ENCODE measurements around the gene PSMA1.
"Not testable (repeated sequence)": the region's sequence is repeated elsewhere in the genome, so short reads cannot be mapped to it uniquely, and the experiment has no call there.

The PSMA1 gene

DNA sequence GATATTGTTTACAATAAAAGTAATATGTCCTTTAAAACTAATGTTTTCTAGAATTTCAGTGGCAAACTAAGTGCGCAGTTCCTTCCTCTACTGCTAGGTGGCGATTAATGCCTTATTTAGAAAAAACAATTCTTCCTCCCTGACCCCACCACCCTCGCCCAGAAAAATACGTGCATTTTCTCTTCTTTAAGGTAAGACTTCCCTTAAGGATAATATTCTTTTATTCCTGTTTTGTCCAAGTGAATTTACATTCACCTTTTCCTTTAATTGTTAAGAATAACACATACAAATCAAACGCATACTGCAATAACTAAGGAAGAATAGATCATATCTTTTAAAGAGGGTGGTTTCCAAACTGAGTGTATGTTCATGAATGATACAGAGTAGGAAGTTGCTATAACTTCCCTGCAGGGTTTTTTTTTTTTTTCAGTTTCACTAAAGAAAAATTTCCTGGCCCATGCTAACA, 17.0 kb upstream of the PSMA1 start:
- Histone ChIP-seq H3K27me3 (replicated peaks in 2 of 5; ENCODE audit: control insufficient read depth in 4 of 5, insufficient read depth in 5 of 5, low read length in 4 of 5) (peaks cover 0 to 23% (median 8%) of the 10 kb centered on the region in 5 experiments), H3K4me1 (ENCODE audit: control extremely low read depth in 1 of 4, control insufficient read depth in 4 of 4, insufficient read depth in 4 of 4, low read length in 3 of 4) (peaks cover 0 to 20% (median 1%) of the 10 kb centered on the region in 4 experiments), H3K9me3 (ENCODE audit: control extremely low read depth in 1 of 5, control insufficient read depth in 4 of 5, insufficient read depth in 2 of 5, low read depth in 1 of 5, low read length in 4 of 5) (no peaks in the 10 kb centered on the region), H3K27ac (ENCODE audit: insufficient read depth in 1 of 2, low read depth in 1 of 2, low read length in 2 of 2, poor library complexity in 1 of 2, severe bottlenecking in 2 of 2) (no peak overlapping the region), H3K36me3 (ENCODE audit: control insufficient read depth in 4 of 4, insufficient read depth in 4 of 4, low read length in 3 of 4) (no peaks in the 10 kb centered on the region), H3K4me3 (ENCODE audit: control insufficient read depth in 1 of 7, extremely low read depth in 1 of 7, insufficient read depth in 4 of 7, low read depth in 2 of 7, low read length in 6 of 7) (peak overlapping the region in 3 of 7 experiments; percentile 29 to 49 (median 35))
- DNase-seq: peak; percentile 57 to 86 (median 75)
- WGBS (ENCODE audit: insufficient coverage): 8% methylated on average over 2 of the region's 5 CpGs
- POLR2A ChIA-PET: interaction anchor here (0.8 kb wide), 1 partner anchor 21 kb away, joined by 3 read pairs; no protein-coding TSS in a partner anchor
- CTCF ChIA-PET: interaction anchor here (0.9 to 1.3 kb wide), 6 partner anchors 10 to 371 kb away, joined by 3 to 5 read pairs (median 3); no protein-coding TSS in a partner anchor

DNA sequence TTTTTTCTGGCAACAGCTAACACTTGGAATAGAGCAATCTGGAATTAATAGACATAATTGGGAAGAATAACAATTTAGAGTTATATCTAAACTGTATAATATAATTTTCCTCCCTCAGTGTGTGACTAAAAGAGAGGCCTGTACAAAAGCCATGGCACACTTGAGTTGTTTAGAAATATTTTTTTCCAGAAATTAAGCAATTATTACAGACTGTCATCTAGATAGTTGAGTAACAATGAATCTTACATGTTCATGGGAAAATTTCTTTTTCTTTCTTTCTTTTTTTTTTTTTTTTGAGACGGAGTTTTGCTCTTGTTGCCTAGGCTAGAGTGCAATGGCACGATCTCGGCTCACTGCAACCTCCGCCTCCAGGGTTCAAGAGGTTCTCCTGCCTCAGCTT, 15.0 kb upstream of the PSMA1 start:
- H3K4me1 ChIP-seq (ENCODE audit: control extremely low read depth in 1 of 4, control insufficient read depth in 4 of 4, insufficient read depth in 4 of 4, low read length in 3 of 4); H3K36me3 ChIP-seq (ENCODE audit: control insufficient read depth in 4 of 4, insufficient read depth in 4 of 4, low read length in 3 of 4); POLR2A ChIA-PET; H3K9me3 ChIP-seq (ENCODE audit: control extremely low read depth in 1 of 5, control insufficient read depth in 4 of 5, insufficient read depth in 2 of 5, low read depth in 1 of 5, low read length in 4 of 5); H3K4me3 ChIP-seq (ENCODE audit: control insufficient read depth in 1 of 7, extremely low read depth in 1 of 7, insufficient read depth in 4 of 7, low read depth in 2 of 7, low read length in 6 of 7); DNase-seq; H3K27ac ChIP-seq (ENCODE audit: insufficient read depth in 1 of 2, low read depth in 1 of 2, low read length in 2 of 2, poor library complexity in 1 of 2, severe bottlenecking in 2 of 2): not testable (repeated sequence)
- peaks cover 0 to 11% (median 3%) of the 10 kb centered on the region in 5 experiments for H3K27me3 ChIP-seq (replicated peaks in 2 of 5; ENCODE audit: control insufficient read depth in 4 of 5, insufficient read depth in 5 of 5, low read length in 4 of 5)
- CTCF ChIA-PET: interaction anchor here (1.4 kb wide), 1 partner anchor 373 kb away, joined by 5 read pairs; no protein-coding TSS in a partner anchor
- 100% methylated on average over 3 of the region's 4 CpGs for WGBS (ENCODE audit: insufficient coverage)

DNA sequence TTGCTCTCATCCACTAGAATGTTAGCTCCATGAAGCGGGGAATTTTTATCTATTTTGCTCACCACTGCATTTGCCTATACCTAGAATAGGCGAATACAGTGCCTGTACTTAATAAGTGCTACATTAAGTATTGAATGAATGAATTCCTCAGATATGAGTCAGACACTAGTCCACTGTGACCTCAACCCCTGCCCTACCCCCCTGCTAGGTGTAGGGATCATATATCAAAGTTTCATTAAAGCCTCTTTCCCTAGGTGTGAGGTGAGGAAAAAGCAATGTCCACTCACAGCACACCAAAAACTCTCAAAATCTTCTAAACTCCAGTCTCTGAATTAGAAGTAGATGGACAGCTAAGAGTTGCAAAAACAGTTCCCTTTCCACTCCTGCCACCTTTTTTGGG, 9.8 kb upstream of the PSMA1 start:
- Histone ChIP-seq H3K27me3 (replicated peaks in 2 of 5; ENCODE audit: control insufficient read depth in 4 of 5, insufficient read depth in 5 of 5, low read length in 4 of 5) (peaks cover 0 to 3% (median 0%) of the 10 kb centered on the region in 5 experiments), H3K27ac (ENCODE audit: insufficient read depth in 1 of 2, low read depth in 1 of 2, low read length in 2 of 2, poor library complexity in 1 of 2, severe bottlenecking in 2 of 2) (no peak overlapping the region), H3K36me3 (ENCODE audit: control insufficient read depth in 4 of 4, insufficient read depth in 4 of 4, low read length in 3 of 4) (no peaks in the 10 kb centered on the region), H3K9me3 (ENCODE audit: control extremely low read depth in 1 of 5, control insufficient read depth in 4 of 5, insufficient read depth in 2 of 5, low read depth in 1 of 5, low read length in 4 of 5) (no peaks in the 10 kb centered on the region), H3K4me1 (ENCODE audit: control extremely low read depth in 1 of 4, control insufficient read depth in 4 of 4, insufficient read depth in 4 of 4, low read length in 3 of 4) (peaks cover 0 to 13% (median 8%) of the 10 kb centered on the region in 4 experiments), H3K4me3 (ENCODE audit: control insufficient read depth in 1 of 7, extremely low read depth in 1 of 7, insufficient read depth in 4 of 7, low read depth in 2 of 7, low read length in 6 of 7) (no peak overlapping the region)
- WGBS (ENCODE audit: insufficient coverage): no CpG with 5 or more reads among the region's 2 CpGs
- DNase-seq: no peak
- POLR2A ChIA-PET: no interaction called here
- CTCF ChIA-PET: interaction anchor here (0.7 to 1.0 kb wide), 6 partner anchors 8 to 377 kb away, joined by 3 to 4 read pairs (median 3); no protein-coding TSS in a partner anchor

DNA sequence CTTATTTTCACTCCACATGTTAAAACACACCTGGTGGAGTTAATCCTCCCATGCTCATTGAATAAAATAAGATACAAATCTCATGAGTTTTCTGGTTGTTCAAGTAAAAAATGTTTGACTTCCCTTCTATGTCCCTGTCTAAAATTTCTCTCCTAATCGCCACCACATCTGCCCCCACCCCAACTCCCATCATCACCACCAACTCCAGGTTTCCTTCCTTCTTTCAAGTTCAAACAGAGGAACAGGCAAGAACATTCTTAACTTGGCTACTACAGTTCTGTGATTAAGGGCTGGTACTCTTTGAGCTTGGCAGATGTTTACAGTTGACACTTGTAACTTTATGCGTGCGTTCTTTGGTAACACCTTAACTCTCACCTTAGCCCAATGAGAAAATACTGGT, 9.1 kb upstream of the PSMA1 start:
- WGBS (ENCODE audit: insufficient coverage): 0% methylated on average over 1 of the region's 3 CpGs

DNA sequence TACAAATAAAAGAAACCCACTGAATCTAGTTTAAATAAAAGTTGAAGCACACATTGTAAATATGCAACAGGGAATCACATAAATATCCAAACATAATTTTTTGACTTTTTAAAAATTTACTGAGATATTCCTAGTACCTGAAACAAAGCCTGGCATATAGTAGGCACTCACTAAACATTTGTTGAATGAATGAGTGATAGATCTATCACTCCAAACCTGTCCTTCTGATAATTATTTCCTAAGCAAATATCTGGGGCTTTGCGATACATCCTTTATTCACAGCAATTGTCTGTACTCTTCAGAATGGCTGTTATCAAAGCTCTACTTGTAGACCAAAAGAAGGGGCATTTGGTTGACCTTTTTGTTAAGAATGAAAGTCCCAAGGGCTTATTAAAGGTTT, 2.6 kb upstream of the PSMA1 start:
- no peak overlapping the region for H3K27ac ChIP-seq (ENCODE audit: insufficient read depth in 1 of 2, low read depth in 1 of 2, low read length in 2 of 2, poor library complexity in 1 of 2, severe bottlenecking in 2 of 2)
- no CpG with 5 or more reads among the region's 1 CpG for WGBS (ENCODE audit: insufficient coverage)
- H3K9me3 ChIP-seq (ENCODE audit: control extremely low read depth in 1 of 5, control insufficient read depth in 4 of 5, insufficient read depth in 2 of 5, low read depth in 1 of 5, low read length in 4 of 5): no peaks in the 10 kb centered on the region
- H3K4me3 ChIP-seq (ENCODE audit: control insufficient read depth in 1 of 7, extremely low read depth in 1 of 7, insufficient read depth in 4 of 7, low read depth in 2 of 7, low read length in 6 of 7): no peak overlapping the region
- peaks cover 2 to 5% (median 4%) of the 10 kb centered on the region in 4 experiments for H3K36me3 ChIP-seq (ENCODE audit: control insufficient read depth in 4 of 4, insufficient read depth in 4 of 4, low read length in 3 of 4)
- H3K4me1 ChIP-seq (ENCODE audit: control extremely low read depth in 1 of 4, control insufficient read depth in 4 of 4, insufficient read depth in 4 of 4, low read length in 3 of 4): peaks cover 9 to 20% (median 16%) of the 10 kb centered on the region in 4 experiments
- no peak for DNase-seq
- ChIA-PET POLR2A (interaction anchor here (0.7 kb wide), 1 partner anchor 30 kb away, joined by 5 read pairs; no protein-coding TSS in a partner anchor), CTCF (interaction anchor here (1.1 kb wide), 1 partner anchor 11 kb away, joined by 3 read pairs; no protein-coding TSS in a partner anchor)
- H3K27me3 ChIP-seq (replicated peaks in 2 of 5; ENCODE audit: control insufficient read depth in 4 of 5, insufficient read depth in 5 of 5, low read length in 4 of 5): no peaks in the 10 kb centered on the region

More for the DNA sequence above, 9.1 kb upstream of the PSMA1 start:
- H3K36me3 ChIP-seq (ENCODE audit: control insufficient read depth in 4 of 4, insufficient read depth in 4 of 4, low read length in 3 of 4): no peaks in the 10 kb centered on the region
- peaks cover 0 to 13% (median 8%) of the 10 kb centered on the region in 4 experiments for H3K4me1 ChIP-seq (ENCODE audit: control extremely low read depth in 1 of 4, control insufficient read depth in 4 of 4, insufficient read depth in 4 of 4, low read length in 3 of 4)
- H3K27ac ChIP-seq (ENCODE audit: insufficient read depth in 1 of 2, low read depth in 1 of 2, low read length in 2 of 2, poor library complexity in 1 of 2, severe bottlenecking in 2 of 2): no peak overlapping the region
- ChIA-PET CTCF (interaction anchor here (0.7 to 1.0 kb wide), 5 partner anchors 9 to 364 kb away, joined by 3 to 4 read pairs (median 3); no protein-coding TSS in a partner anchor), POLR2A (no interaction called here)
- H3K27me3 ChIP-seq (replicated peaks in 2 of 5; ENCODE audit: control insufficient read depth in 4 of 5, insufficient read depth in 5 of 5, low read length in 4 of 5): peaks cover 0 to 3% (median 0%) of the 10 kb centered on the region in 5 experiments
- peak; percentile 14 to 58 (median 53) for DNase-seq
- H3K4me3 ChIP-seq (ENCODE audit: control insufficient read depth in 1 of 7, extremely low read depth in 1 of 7, insufficient read depth in 4 of 7, low read depth in 2 of 7, low read length in 6 of 7): no peak overlapping the region
- H3K9me3 ChIP-seq (ENCODE audit: control extremely low read depth in 1 of 5, control insufficient read depth in 4 of 5, insufficient read depth in 2 of 5, low read depth in 1 of 5, low read length in 4 of 5): no peaks in the 10 kb centered on the region

DNA sequence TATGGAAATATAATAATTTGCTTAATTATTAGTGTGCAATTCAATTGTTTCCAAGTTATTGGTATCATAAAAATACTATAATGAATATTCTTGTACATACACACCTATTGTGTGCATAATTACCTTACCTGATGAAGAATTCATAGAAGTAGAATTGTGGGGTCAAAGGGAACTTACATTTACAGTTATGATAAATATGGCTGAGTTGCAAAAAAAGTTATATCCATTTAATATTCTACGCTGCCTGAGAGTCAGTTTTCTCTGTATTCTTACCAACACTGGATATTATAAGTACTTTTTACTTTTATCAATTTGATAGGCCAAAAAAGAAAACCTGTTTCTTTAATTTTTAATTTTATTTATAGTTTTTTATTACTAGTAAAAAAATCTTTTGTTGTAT, 2.1 kb upstream of the PSMA1 start:
- no CpG with 5 or more reads among the region's 1 CpG for WGBS (ENCODE audit: insufficient coverage)
- ChIA-PET CTCF (interaction anchor here (0.7 kb wide), 1 partner anchor 10 kb away, joined by 3 read pairs; no protein-coding TSS in a partner anchor), POLR2A (no interaction called here)

DNA sequence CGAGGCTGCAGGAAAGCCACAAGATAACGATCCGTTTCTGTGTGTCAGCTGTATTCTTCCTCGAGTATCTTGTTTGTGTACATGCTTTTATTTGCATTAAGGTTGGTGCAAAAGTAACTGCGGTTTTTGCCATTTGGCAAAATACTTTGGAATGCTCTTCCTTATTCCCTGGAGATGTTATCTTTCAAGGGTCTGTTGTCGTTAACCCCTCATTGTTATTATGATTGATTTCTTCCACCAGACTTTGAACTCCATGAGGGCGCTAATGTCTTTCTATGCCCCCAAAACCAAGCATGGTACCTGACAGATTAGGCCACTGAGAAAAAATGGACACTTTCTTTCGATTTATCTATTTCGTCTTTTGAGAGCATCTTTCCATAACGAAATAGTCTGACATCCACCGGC, 563 bp upstream of the PSMA1 start:
- ChIA-PET POLR2A (interaction anchor here (0.7 to 2.2 kb wide), 3 partner anchors 9 to 22 kb away, joined by 3 to 12 read pairs (median 3); partner anchors contain the start of gene COPB1), CTCF (interaction anchor here (0.9 to 2.8 kb wide), 6 partner anchors 12 to 386 kb away, joined by 3 to 10 read pairs (median 4); partner anchors contain the start of gene COPB1)
- H3K9me3 ChIP-seq (ENCODE audit: control extremely low read depth in 1 of 5, control insufficient read depth in 4 of 5, insufficient read depth in 2 of 5, low read depth in 1 of 5, low read length in 4 of 5): no peaks in the 10 kb centered on the region
- H3K4me3 ChIP-seq (ENCODE audit: control insufficient read depth in 1 of 7, extremely low read depth in 1 of 7, insufficient read depth in 4 of 7, low read depth in 2 of 7, low read length in 6 of 7): peak overlapping the region; percentile 68 to 99 (median 96)
- peak overlapping the region; percentile 15 to 99 for H3K27ac ChIP-seq (ENCODE audit: insufficient read depth in 1 of 2, low read depth in 1 of 2, low read length in 2 of 2, poor library complexity in 1 of 2, severe bottlenecking in 2 of 2)
- no peak for DNase-seq
- 14% methylated on average over 8 of the region's 11 CpGs for WGBS (ENCODE audit: insufficient coverage)
- H3K27me3 ChIP-seq (replicated peaks in 2 of 5; ENCODE audit: control insufficient read depth in 4 of 5, insufficient read depth in 5 of 5, low read length in 4 of 5): no peaks in the 10 kb centered on the region
- peaks cover 3 to 22% (median 15%) of the 10 kb centered on the region in 4 experiments for H3K36me3 ChIP-seq (ENCODE audit: control insufficient read depth in 4 of 4, insufficient read depth in 4 of 4, low read length in 3 of 4)
- peaks cover 9 to 20% (median 16%) of the 10 kb centered on the region in 4 experiments for H3K4me1 ChIP-seq (ENCODE audit: control extremely low read depth in 1 of 4, control insufficient read depth in 4 of 4, insufficient read depth in 4 of 4, low read length in 3 of 4)

More for the DNA sequence above, 2.1 kb upstream of the PSMA1 start:
- Histone ChIP-seq H3K27me3 (replicated peaks in 2 of 5; ENCODE audit: control insufficient read depth in 4 of 5, insufficient read depth in 5 of 5, low read length in 4 of 5) (no peaks in the 10 kb centered on the region), H3K9me3 (ENCODE audit: control extremely low read depth in 1 of 5, control insufficient read depth in 4 of 5, insufficient read depth in 2 of 5, low read depth in 1 of 5, low read length in 4 of 5) (no peaks in the 10 kb centered on the region), H3K36me3 (ENCODE audit: control insufficient read depth in 4 of 4, insufficient read depth in 4 of 4, low read length in 3 of 4) (peaks cover 2 to 11% (median 6%) of the 10 kb centered on the region in 4 experiments), H3K27ac (ENCODE audit: insufficient read depth in 1 of 2, low read depth in 1 of 2, low read length in 2 of 2, poor library complexity in 1 of 2, severe bottlenecking in 2 of 2) (no peak overlapping the region), H3K4me3 (ENCODE audit: control insufficient read depth in 1 of 7, extremely low read depth in 1 of 7, insufficient read depth in 4 of 7, low read depth in 2 of 7, low read length in 6 of 7) (no peak overlapping the region), H3K4me1 (ENCODE audit: control extremely low read depth in 1 of 4, control insufficient read depth in 4 of 4, insufficient read depth in 4 of 4, low read length in 3 of 4) (peaks cover 9 to 20% (median 16%) of the 10 kb centered on the region in 4 experiments)
- no peak for DNase-seq
